Loucy (cell line): ENCODE measurements around the gene SLC5A2.

Source experiments
- CTCF ChIP-seq: fragments of 200-600 bp; sonication (generic); conservative IDR thresholded peaks from 2 replicates; pipeline ENCODE4 v1.5.1; 2014; ENCODE audit warnings: mild to moderate bottlenecking, antibody characterized with exemption, low read length
- EZH2phosphoT487 ChIP-seq: fragments of 200-600 bp; IDR thresholded peaks from 2 replicates; pipeline ENCODE4 v1.6.1; 2018; ENCODE audit warnings: antibody characterized with exemption, mild to moderate bottlenecking, moderate library complexity, borderline replicate concordance

- TF ChIP-seq CTCF (0 out of 2 replicates have a peak, but pooled peaks have one; percentile 15), EZH2phosphoT487 (no peak)
Observed at GRCh38 chr16:31474173-31474714, 8.7 kb upstream of the SLC5A2 start.
